Ovary (tissue), 9 donors: ENCODE measurements around the gene NDC80. TPM values are rescaled to one million over a fixed set of nuclear protein-coding genes. Genes with fewer than 3 reads are reported as not detected.
A peak's percentile ranks its signal among the peaks of the same experiment; 100 is the strongest.
"Not testable (repeated sequence)": the region's sequence is repeated elsewhere in the genome, so short reads cannot be mapped to it uniquely, and the experiment has no call there.

Source experiments
- DNase-seq, 5 donors: peaks; one replicate each; pipeline ENCODE4 v3.0.0-alpha.2; 2019 to 2020
- H3K27ac ChIP-seq, 2 donors: fragments of 200-600 bp; one replicate each; pipeline versions ENCODE4 v1.5.1 to v1.8.0; 2019 to 2022
- H3K27me3 ChIP-seq: fragments of 200-600 bp; one replicate; pipeline ENCODE4 v1.8.0; 2022
- H3K36me3 ChIP-seq: fragments of 200-600 bp; sonication (generic); one replicate; pipeline ENCODE4 v1.5.1; 2019
- H3K4me1 ChIP-seq: one replicate; pipeline ENCODE4 v1.8.1; 2013; ENCODE audit warnings: mild to moderate bottlenecking, moderate library complexity; ENCODE audit not compliant: insufficient read depth
- H3K4me3 ChIP-seq: fragments of 200-600 bp; sonication (generic); one replicate; pipeline ENCODE4 v1.5.1; 2017
- H3K9me3 ChIP-seq, 2 donors: fragments of 200-600 bp in 1 of 2; sonication (generic) in 1 of 2; one replicate each; pipeline versions ENCODE4 v1.5.1 to v1.8.1; 2013 to 2019; ENCODE audit warnings: mild to moderate bottlenecking in 1 of 2, moderate library complexity in 1 of 2
- CTCF ChIP-seq, 3 donors: fragments of 450-650 bp in 2 of 3; fragments of 200-600 bp in 1 of 3; IDR thresholded peaks; one replicate each; pipeline versions ENCODE4 v1.5.1 to v1.8.0; 2016 to 2022; ENCODE audit warnings: antibody characterized with exemption in 3 of 3, mild to moderate bottlenecking in 1 of 3
- EP300 ChIP-seq: sonication (generic); formaldehyde crosslinking; IDR thresholded peaks from one replicate; pipeline ENCODE4 v1.6.1; 2017; ENCODE audit warnings: antibody characterized with exemption
- POLR2A ChIP-seq: fragments of 450-650 bp; IDR thresholded peaks from one replicate; pipeline ENCODE4 v1.6.1; 2017; ENCODE audit warnings: antibody characterized with exemption, mild to moderate bottlenecking, moderate library complexity
- WGBS, 3 donors: extraction: QIAGEN DNeasy Blood & Tissue Kit in 1 of 3; methylation state at CpG; one replicate each; pipeline versions ENCODE4 v1.1.5 to v1.1.7; 2013 to 2017; 5-methylcytosine and 5-hydroxymethylcytosine counted together
- intact Hi-C, 4 donors: fragments of 100-400 bp; cut with DNase I; formaldehyde crosslinking; loops; one replicate each; pipeline versions ENCODE4 v1.11.0 to v1.15.1; 2022 to 2023
- polyA plus RNA-seq, 2 donors: library from polyadenylated mRNA; stranded (reverse); fragments of 200-250 nt in 1 of 2; fragments of 350-450 nt in 1 of 2; fragmentation: Illumina TruSeq in 1 of 2; extraction: RNeasy Lipid Tissue Mini Kit (QIAGEN cat#74804) in 1 of 2; gene quantifications; one replicate each; pipeline ENCODE4 v1.2.3, GENCODE V29; 2013 to 2014
- total RNA-seq, 7 donors: library from RNA; depleted of rRNA in 2 of 7; stranded (reverse); fragments of >200 nt in 2 of 7; fragmentation: NEBNext Ultra II Directional in 3 of 7; extraction: Animal tissue kit (Norgen Biotek cat#: 25700) in 3 of 7; gene quantifications; one replicate each; pipeline versions ENCODE4 v1.1.0 to v1.2.4, GENCODE V29; 2016 to 2023
- donor health status: DM: no; HTN: no; CAD: no; lungs with moderate emphysema.
- donor health status: DM: no; HTN: no; CAD: no.
- donor health status: Bipolar disorder and iron deficiency.
- donor health status: DM: yes; HTN: yes; CAD: no.
- donor health status: DM: no; HTN: no; CAD: no.
- donor health status: DM: yes; HTN: yes; CAD: no.

Gene NDC80
- total and polyA plus RNA-seq, 9 donors = 0.13 to 2.5 (median 0.36) TPM; not detected in 2

GRCh38 chr18:2655954-2656236, 84.5 kb downstream of the NDC80 start:
- WGBS, 3 donors = 0% methylated on average over 36 to 37 of the region's 37 CpGs
- H3K4me3 ChIP-seq = peak overlapping the region; percentile 96

DNA sequence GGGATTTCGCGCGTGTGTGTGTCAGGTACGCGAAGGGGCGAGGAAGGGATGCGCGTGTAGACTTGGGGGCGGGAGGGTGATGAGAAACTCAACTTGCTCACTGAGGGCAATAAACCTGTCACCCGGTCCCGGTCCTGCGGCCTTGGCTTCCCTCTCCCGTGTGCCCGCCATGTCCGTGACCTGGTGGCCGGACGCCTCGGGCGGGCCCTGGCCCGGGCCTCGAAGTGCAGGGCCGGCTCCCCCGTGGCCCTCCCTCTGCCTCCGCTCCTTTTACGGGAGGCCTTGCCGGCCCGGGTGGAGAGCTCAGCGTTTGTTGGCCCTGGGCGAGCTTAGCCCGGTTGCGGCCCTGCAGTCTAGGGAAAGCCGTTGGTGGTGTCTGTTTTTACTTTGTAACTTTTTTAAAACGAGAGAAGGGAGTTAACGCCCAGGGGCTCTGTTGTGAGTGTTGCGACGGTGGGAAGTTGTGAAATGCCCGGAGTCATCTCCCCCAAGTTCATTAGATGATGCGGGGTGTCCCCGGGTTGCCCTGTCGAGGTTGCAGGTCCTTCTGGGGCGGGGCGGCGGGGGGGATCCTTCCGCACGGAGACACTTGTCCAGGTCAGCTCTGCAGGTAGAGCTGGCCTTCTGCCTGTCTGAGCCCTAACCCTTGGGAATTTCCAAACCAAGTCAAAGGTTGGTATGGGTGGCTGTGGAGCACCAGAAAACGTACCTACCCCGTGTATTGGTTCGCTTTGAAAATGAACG, 85.1 kb downstream of the NDC80 start:
- peak overlapping the region; percentile 98 to 99 for H3K27ac ChIP-seq
- 0% methylated on average over 47 to 49 of the region's 49 CpGs for WGBS, 3 donors
- DNase-seq = peak; percentile 47 to 77 (median 64)
- H3K27me3 ChIP-seq = no peaks in the 10 kb centered on the region
- H3K9me3 ChIP-seq = no peaks in the 10 kb centered on the region
- peaks cover 7% of the 10 kb centered on the region for H3K4me1 ChIP-seq
- no peaks in the 10 kb centered on the region for H3K36me3 ChIP-seq
- intact Hi-C loops = loop anchor here in 1 of 4 donors (5.0 to 10.0 kb wide), 2 partner anchors 82 to 356 kb away; partner anchors contain the start of genes LPIN2, METTL4 and NDC80
- peak overlapping the region; percentile 96 for H3K4me3 ChIP-seq
- TF ChIP-seq POLR2A (no peak), CTCF (IDR thresholded peaks at IDR 0.05) (no peak), EP300 (no peak)

More at GRCh38 chr18:2655954-2656236, 84.5 kb downstream of the NDC80 start:
- TF ChIP-seq CTCF (IDR thresholded peaks at IDR 0.05) (peak in 1 of 3 donors; percentile 18), EP300 (no peak), POLR2A (no peak)
- Histone ChIP-seq H3K27me3 (no peaks in the 10 kb centered on the region), H3K4me1 (peaks cover 7% of the 10 kb centered on the region), H3K36me3 (no peaks in the 10 kb centered on the region), H3K27ac (peak overlapping the region; percentile 98 to 99), H3K9me3 (no peaks in the 10 kb centered on the region)
- intact Hi-C loops = loop anchor here in 1 of 4 donors (5.0 to 10.0 kb wide), 2 partner anchors 81 to 356 kb away; partner anchors contain the start of genes LPIN2, METTL4 and NDC80
- DNase-seq = no peak

GRCh38 chr18:2656981-2657512, 85.7 kb downstream of the NDC80 start:
- DNase-seq = no peak
- Histone ChIP-seq H3K27me3 (no peaks in the 10 kb centered on the region), H3K27ac (peak overlapping the region in 1 of 2 donors; percentile 98), H3K4me3 (peak overlapping the region; percentile 96), H3K36me3 (no peaks in the 10 kb centered on the region), H3K9me3 (no peaks in the 10 kb centered on the region), H3K4me1 (peaks cover 7% of the 10 kb centered on the region)
- WGBS, 3 donors = 2 to 3% (median 3%) methylated on average over 12 of the region's 12 CpGs
- intact Hi-C loops = loop anchor here in 1 of 4 donors (5.0 to 10.0 kb wide), 2 partner anchors 82 to 355 kb away; partner anchors contain the start of genes LPIN2, METTL4 and NDC80
- no peak for TF ChIP-seq POLR2A
- TF ChIP-seq EP300 = no peak
- TF ChIP-seq CTCF (IDR thresholded peaks at IDR 0.05) = no peak

DNA sequence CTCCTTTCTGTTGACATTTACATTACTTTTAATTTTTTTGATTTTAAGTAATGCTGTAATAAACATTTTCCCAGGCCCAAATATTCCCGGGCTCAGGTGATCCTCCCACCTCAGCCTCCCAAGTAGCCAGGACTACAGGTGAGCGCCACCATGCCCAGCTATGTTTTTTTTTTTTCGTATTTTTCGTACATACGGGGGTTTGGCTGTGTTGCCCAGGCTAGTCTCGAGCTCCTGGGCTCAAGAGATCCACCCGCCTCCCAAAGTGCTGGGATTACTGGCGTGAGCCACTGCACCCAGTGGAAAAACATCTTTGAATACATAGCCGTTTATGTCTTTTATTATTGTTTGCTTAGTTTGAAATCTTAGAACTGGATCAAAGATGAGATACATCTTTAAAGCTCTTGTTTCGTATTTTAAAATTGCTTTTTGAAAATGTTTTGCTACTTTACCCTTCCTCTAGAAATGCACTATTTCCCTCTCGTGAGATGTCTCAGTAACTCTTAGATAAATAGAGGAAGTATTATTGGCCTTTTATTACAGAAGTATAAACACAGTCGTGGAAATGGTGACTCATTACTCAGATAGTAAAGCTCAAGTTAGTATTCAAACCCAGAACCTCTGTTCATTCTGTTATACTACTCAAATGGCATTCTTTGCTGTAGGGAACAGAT, 86.6 kb downstream of the NDC80 start:
- Histone ChIP-seq H3K27ac (no peak overlapping the region), H3K36me3 (no peaks in the 10 kb centered on the region), H3K27me3 (no peaks in the 10 kb centered on the region), H3K4me3 (peak overlapping the region; percentile 96), H3K4me1 (peaks cover 7% of the 10 kb centered on the region), H3K9me3 (no peaks in the 10 kb centered on the region)
- TF ChIP-seq CTCF (IDR thresholded peaks at IDR 0.05) (no peak), EP300 (no peak), POLR2A (no peak)
- intact Hi-C loops = loop anchor here in 1 of 4 donors (5.0 to 10.0 kb wide), 2 partner anchors 83 to 354 kb away; partner anchors contain the start of genes LPIN2, METTL4 and NDC80
- 27 to 42% (median 30%) methylated on average over 12 of the region's 12 CpGs for WGBS, 3 donors
- DNase-seq = no peak

DNA sequence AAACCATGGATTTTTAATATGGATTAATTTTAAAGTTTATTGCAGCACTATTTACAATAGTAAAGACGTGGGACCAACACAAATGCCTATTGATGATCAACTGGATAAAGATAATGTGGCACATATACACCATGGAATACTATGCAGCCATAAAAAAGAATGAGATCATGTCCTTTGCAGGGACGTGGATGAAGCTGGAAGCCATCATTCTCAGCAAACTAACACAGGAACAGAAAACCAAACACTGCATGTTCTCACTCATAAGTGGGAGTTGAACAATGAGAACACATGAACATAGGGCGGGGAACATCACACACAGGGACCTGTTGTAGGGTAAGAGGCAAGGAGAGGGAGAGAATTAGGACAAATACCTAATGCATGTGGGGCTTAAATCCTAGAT, 89.5 kb downstream of the NDC80 start:
- H3K4me3 ChIP-seq, H3K9me3 ChIP-seq, H3K27ac ChIP-seq, intact Hi-C loops, DNase-seq, H3K36me3 ChIP-seq, H3K27me3 ChIP-seq: not testable (repeated sequence)
- WGBS, 3 donors = 93 to 96% (median 93%) methylated on average over 3 of the region's 3 CpGs
- peaks cover 11% of the 10 kb centered on the region for H3K4me1 ChIP-seq

DNA sequence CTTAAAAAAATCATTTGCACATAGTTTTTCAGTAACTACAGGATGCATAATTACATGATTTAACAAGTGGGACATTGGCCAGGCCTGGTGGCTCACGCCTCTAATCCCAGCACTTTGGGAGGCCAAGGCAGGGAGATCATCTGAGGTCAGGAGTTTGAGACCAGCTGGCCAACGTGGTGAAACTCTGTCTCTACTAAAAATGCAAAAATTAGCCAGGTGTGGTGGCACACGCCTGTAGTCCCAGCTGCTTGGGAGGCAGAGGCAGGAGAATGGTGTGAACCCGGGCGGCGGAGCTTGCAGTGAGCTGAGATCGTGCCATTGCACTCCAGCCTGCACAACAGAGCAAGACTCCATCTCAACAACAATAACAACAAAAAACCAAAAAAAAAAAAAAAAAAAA, 90.9 kb downstream of the NDC80 start:
- H3K27me3 ChIP-seq, H3K4me3 ChIP-seq, H3K36me3 ChIP-seq, DNase-seq, H3K27ac ChIP-seq, intact Hi-C loops, H3K9me3 ChIP-seq: not testable (repeated sequence)
- WGBS, 3 donors = 89 to 93% (median 89%) methylated on average over 7 of the region's 7 CpGs
- H3K4me1 ChIP-seq = peaks cover 11% of the 10 kb centered on the region
